ENCODE results near the gene ATP1A1. TPM values are rescaled to one million over a fixed set of nuclear protein-coding genes. Genes with fewer than 3 reads are reported as not detected.

Gene ATP1A1
- total RNA-seq, 4 donors from 2014 or later, result 241 to 757 (median 415) TPM

- TF ChIP-seq CTCF (IDR thresholded peaks at IDR 0.05), result no peak
- no peak for TF ChIP-seq POLR2A (IDR thresholded peaks at IDR 0.05)
- intact Hi-C loops (cut with DNase I; ENCODE audit: low total_unique reads), result loop anchor here (10.0 kb wide), 1 partner anchor 129 kb away; no protein-coding TSS in a partner anchor
- H3K4me3 ChIP-seq (ENCODE audit: low read depth, poor library complexity, severe bottlenecking), result no peak overlapping the region
- no peak for DNase-seq (ENCODE audit: low spot score in 2 of 2)
- WGBS, 2 donors, result 73 to 78% methylated on average over 5 of the region's 5 CpGs
Observed at GRCh38 chr1:116365857-116366256, 7.2 kb upstream of the ATP1A1 start.

DNA sequence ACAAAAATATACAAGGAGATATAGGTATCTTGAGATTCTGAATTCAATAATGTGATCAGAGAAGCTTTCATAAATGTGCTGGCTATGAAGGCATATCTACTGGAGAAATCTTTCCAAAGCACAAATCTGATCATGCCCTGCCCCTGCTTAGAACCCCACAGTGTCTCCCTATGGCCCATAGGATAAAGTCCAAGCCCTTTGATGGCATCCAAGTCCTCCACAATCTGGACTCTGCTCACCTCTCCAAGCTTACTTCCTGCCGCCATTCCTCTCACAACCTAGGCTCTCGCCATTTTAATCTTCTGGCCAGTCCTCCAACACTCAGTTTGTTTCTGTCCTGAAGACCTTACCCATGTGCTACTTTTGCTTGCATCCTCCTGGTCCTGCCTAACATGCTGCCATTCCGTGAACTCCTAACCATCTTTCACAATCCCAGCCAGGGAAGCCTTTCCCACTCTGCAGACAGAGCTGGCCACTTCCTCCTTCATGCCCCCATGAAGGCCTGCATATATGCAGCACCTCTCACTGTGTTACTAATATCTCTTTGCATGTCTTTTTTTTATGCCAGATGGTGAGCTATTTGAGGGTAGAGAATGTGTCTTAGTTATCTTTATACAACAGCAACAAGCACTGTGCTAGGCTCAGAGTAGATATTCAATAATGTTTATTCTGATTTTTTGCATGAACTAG lies 5.6 kb upstream of the ATP1A1 start:
- no peak for DNase-seq (ENCODE audit: low spot score in 2 of 2)
- intact Hi-C loops (cut with DNase I; ENCODE audit: low total_unique reads), result loop anchor here (10.0 kb wide), 1 partner anchor 127 kb away; no protein-coding TSS in a partner anchor
- WGBS, 2 donors, result 94 to 95% methylated on average over 3 of the region's 3 CpGs
- H3K4me3 ChIP-seq (ENCODE audit: low read depth, poor library complexity, severe bottlenecking), result no peak overlapping the region
- TF ChIP-seq CTCF (IDR thresholded peaks at IDR 0.05) (no peak), POLR2A (IDR thresholded peaks at IDR 0.05) (no peak)

DNA sequence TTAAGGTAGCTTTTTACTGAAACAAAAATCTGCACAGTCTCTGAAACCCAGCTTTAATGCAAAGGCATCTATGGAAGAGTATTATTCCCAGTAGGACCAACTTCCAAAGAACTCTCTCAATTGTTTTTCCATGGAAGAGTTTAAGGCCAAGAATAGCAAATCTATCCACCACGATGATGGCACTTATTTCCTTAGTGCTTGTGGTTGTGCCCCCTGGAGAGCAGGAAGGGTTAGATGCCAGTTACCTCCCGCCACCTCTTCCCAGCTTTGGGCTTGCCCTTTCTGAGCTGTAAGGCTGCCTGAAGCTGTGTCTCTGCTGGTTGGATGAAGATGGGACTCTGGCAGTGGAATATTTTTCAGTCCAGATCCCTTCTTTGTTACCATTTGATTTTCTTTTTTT lies 4.8 kb upstream of the ATP1A1 start:
- TF ChIP-seq CTCF (IDR thresholded peaks at IDR 0.05) (no peak), POLR2A (IDR thresholded peaks at IDR 0.05) (no peak)
- intact Hi-C loops (cut with DNase I; ENCODE audit: low total_unique reads), result loop anchor here (10.0 kb wide), 1 partner anchor 127 kb away; no protein-coding TSS in a partner anchor
- 62 to 74% methylated on average over 2 of the region's 2 CpGs for WGBS, 2 donors
- no peak overlapping the region for H3K4me3 ChIP-seq (ENCODE audit: low read depth, poor library complexity, severe bottlenecking)
- DNase-seq (ENCODE audit: low spot score in 2 of 2), result no peak

- H3K4me3 ChIP-seq (ENCODE audit: low read depth, poor library complexity, severe bottlenecking), result no peak overlapping the region
- DNase-seq (ENCODE audit: low spot score in 2 of 2), result no peak
- 21 to 26% methylated on average over 2 of the region's 2 CpGs for WGBS, 2 donors
- intact Hi-C loops (cut with DNase I; ENCODE audit: low total_unique reads), result no loop called here
- TF ChIP-seq POLR2A (IDR thresholded peaks at IDR 0.05), result no peak
- no peak for TF ChIP-seq CTCF (IDR thresholded peaks at IDR 0.05)
Observed at GRCh38 chr1:116370181-116370580, 2.9 kb upstream of the ATP1A1 start.

GRCh38 chr1:116371752-116372151 lies 1.3 kb upstream of the ATP1A1 start:
- WGBS, 2 donors, result 50 to 51% methylated on average over 1 of the region's 1 CpG
- DNase-seq (ENCODE audit: low spot score in 2 of 2), result no peak
- TF ChIP-seq CTCF (IDR thresholded peaks at IDR 0.05) (no peak), POLR2A (IDR thresholded peaks at IDR 0.05) (no peak)
- intact Hi-C loops (cut with DNase I; ENCODE audit: low total_unique reads), result no loop called here
- no peak overlapping the region for H3K4me3 ChIP-seq (ENCODE audit: low read depth, poor library complexity, severe bottlenecking)

DNA sequence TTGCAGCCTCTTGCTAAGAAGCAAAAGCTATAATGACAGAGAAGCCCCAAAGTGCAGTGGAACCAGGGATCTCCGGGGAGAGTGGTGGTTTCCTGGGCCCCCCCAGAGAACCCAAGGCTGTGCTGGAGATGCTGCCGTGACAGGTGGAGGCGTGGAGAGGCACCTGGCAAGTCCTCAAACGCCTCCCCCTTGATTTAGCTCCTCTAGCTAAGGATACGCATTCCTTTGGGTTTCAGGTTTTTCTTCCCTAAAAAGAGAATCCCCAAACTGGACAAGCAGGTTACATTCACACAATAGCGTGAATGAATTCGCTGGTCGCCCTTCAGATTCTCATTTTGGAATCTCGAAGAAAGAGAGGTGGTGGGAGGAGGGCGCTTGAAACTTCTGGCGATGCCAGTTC lies 853 bp upstream of the ATP1A1 start:
- TF ChIP-seq POLR2A (IDR thresholded peaks at IDR 0.05) (no peak), CTCF (IDR thresholded peaks at IDR 0.05) (no peak)
- no peak for DNase-seq (ENCODE audit: low spot score in 2 of 2)
- no peak overlapping the region for H3K4me3 ChIP-seq (ENCODE audit: low read depth, poor library complexity, severe bottlenecking)
- intact Hi-C loops (cut with DNase I; ENCODE audit: low total_unique reads), result no loop called here
- 23 to 30% methylated on average over 11 of the region's 11 CpGs for WGBS, 2 donors

Measured in lower leg skin (tissue), 4 donors.